ENCODE results near the gene KCNG3. TPM values are rescaled to one million over a fixed set of nuclear protein-coding genes. Genes with fewer than 3 reads are reported as not detected.

The KCNG3 gene
- total RNA-seq, 4 donors from 2014 or later, result 0.27 TPM; not detected in 3

DNA sequence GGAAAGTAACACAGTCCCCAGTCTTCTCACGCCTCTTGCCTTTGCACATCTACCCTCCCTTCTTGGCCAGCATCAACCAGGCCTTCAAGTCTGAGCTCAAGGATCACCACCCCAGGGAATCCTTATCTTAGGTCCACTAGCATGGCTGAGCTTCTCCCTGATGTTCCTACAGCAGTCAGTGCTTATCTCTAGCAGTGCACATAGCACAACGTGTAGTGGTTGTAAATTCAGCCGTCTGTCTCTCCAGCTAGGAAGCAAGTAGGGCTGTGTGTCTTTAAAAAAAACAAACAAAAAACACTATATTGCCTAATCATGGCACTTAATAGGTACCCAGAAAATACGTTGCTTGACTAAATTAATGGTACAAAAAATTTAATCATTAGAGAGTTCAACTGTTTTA, 29.2 kb downstream of the KCNG3 start:
- Histone ChIP-seq H3K27me3 (no peaks in the 10 kb centered on the region), H3K4me1 (no peaks in the 10 kb centered on the region), H3K9me3 (peaks cover 0 to 20% (median 0%) of the 10 kb centered on the region in 3 donors), H3K27ac (no peak overlapping the region), H3K36me3 (no peaks in the 10 kb centered on the region), H3K4me3 (no peak overlapping the region)
- TF ChIP-seq, protein P1, sequence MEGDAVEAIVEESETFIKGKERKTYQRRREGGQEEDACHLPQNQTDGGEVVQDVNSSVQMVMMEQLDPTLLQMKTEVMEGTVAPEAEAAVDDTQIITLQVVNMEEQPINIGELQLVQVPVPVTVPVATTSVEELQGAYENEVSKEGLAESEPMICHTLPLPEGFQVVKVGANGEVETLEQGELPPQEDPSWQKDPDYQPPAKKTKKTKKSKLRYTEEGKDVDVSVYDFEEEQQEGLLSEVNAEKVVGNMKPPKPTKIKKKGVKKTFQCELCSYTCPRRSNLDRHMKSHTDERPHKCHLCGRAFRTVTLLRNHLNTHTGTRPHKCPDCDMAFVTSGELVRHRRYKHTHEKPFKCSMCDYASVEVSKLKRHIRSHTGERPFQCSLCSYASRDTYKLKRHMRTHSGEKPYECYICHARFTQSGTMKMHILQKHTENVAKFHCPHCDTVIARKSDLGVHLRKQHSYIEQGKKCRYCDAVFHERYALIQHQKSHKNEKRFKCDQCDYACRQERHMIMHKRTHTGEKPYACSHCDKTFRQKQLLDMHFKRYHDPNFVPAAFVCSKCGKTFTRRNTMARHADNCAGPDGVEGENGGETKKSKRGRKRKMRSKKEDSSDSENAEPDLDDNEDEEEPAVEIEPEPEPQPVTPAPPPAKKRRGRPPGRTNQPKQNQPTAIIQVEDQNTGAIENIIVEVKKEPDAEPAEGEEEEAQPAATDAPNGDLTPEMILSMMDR (IDR thresholded peaks at IDR 0.05), result no peak
- 56 to 58% methylated on average over 4 of the region's 4 CpGs for WGBS, 2 donors (ENCODE audit: low coverage in 1 of 2)
- ATAC-seq, result no peak

DNA sequence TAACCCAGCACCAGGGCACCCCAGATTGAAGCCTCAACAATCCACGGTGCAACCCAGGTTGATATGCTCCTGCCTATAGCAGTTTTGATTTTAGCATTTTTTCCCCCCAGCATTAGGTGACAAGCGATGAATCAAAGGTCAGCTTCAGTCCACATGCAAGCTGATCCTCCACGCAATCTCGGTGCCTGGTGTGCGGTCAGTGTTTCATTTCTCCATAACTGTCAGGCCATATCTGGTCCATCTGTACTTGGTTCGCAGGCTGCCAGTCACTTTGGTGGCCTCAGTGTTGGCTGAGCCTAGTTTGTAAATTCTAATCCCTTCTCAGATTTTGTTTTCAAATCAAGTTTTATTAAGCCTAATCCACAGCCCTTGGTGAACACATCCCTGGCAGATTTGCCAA, 30.2 kb downstream of the KCNG3 start:
- Histone ChIP-seq H3K36me3 (no peaks in the 10 kb centered on the region), H3K27ac (no peak overlapping the region), H3K4me3 (no peak overlapping the region), H3K27me3 (no peaks in the 10 kb centered on the region), H3K4me1 (no peaks in the 10 kb centered on the region), H3K9me3 (peaks cover 0 to 12% (median 0%) of the 10 kb centered on the region in 3 donors)
- ATAC-seq, result no peak
- TF ChIP-seq EP300 (IDR thresholded peaks at IDR 0.05) (no peak), POLR2AphosphoS5 (IDR thresholded peaks at IDR 0.05) (no peak)
- TF ChIP-seq, protein P1 (IDR thresholded peaks at IDR 0.05), result no peak
- 84 to 91% methylated on average over 6 of the region's 6 CpGs for WGBS, 2 donors (ENCODE audit: low coverage in 1 of 2)

DNA sequence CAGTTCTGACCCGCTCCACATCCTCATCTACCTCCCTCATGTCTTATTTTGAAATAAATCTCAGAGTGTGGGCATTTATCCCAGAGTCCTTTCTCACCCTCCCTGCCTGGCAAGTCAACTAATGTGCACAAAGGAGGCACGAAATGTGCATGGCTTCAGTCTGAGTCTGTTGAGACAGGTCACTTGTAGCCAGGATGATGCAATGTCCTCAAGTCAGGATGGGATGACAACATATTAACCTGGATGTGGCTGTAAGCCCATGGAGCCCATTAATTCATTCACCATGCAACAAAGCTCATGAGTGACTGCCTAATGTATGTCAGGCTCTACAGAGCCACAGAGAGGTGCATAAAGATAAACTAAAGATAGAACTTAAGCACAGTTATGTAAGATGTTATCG, 34.5 kb downstream of the KCNG3 start:
- Histone ChIP-seq H3K4me1 (no peaks in the 10 kb centered on the region), H3K9me3 (no peaks in the 10 kb centered on the region), H3K36me3 (no peaks in the 10 kb centered on the region), H3K27ac (no peak overlapping the region), H3K27me3 (no peaks in the 10 kb centered on the region), H3K4me3 (no peak overlapping the region)
- WGBS, 2 donors (ENCODE audit: low coverage in 1 of 2), result 88 to 95% methylated on average over 3 of the region's 3 CpGs
- ATAC-seq, result no peak
- TF ChIP-seq POLR2AphosphoS5 (IDR thresholded peaks at IDR 0.05) (no peak), POLR2A (IDR thresholded peaks at IDR 0.05) (no peak), EP300 (IDR thresholded peaks at IDR 0.05) (no peak)
- TF ChIP-seq, protein P1 (IDR thresholded peaks at IDR 0.05), result no peak

DNA sequence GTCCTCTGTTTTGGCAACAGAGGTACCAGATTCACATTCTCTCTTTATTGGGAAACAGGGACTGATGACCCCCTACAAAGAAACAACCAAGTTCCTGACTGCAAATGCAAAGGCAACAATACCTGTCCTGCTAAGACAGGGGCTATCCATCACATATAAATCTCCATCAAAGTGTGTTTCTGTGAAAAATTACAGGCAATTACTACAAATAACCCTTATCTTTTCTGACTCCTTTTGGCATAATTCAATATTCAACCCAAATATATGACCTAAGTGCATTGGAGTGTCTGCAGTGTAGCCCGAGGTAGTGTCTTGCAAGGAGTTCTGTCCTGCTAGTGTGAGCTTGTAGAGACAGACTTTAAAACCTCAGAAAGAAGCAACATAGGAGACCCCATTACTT, 35.4 kb downstream of the KCNG3 start:
- Histone ChIP-seq H3K27me3 (no peaks in the 10 kb centered on the region), H3K4me3 (no peak overlapping the region), H3K36me3 (no peaks in the 10 kb centered on the region), H3K27ac (no peak overlapping the region), H3K9me3 (no peaks in the 10 kb centered on the region), H3K4me1 (no peaks in the 10 kb centered on the region)
- ATAC-seq, result no peak
- TF ChIP-seq, protein P1 (IDR thresholded peaks at IDR 0.05), result no peak
- TF ChIP-seq POLR2AphosphoS5 (IDR thresholded peaks at IDR 0.05) (no peak), EP300 (IDR thresholded peaks at IDR 0.05) (no peak), POLR2A (IDR thresholded peaks at IDR 0.05) (no peak)
- 45% methylated on average over 1 of the region's 1 CpG; no CpG with 5 or more reads in 1 of the 2 donors for WGBS, 2 donors (ENCODE audit: low coverage in 1 of 2)

DNA sequence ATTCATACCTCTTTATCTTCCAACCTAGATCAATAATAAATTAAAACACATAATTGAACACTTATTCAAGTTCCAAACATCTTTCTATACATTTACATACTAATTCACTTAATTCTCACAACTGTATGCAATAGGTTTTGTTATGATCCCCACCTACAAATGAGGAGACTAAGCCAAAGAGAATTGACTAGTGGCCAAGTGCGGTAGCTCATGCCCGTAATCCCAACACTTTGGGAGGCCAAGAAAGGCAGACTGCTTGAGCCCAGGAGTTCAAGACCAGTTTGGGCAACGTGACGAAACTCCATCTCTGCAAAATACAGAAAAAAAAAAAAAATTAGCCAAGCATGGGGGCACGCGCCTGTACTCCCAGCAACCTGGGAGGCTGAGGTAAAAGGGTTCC, 36.8 kb downstream of the KCNG3 start:
- no peak for ATAC-seq
- Histone ChIP-seq H3K4me3 (no peak overlapping the region), H3K4me1 (no peaks in the 10 kb centered on the region), H3K9me3 (no peaks in the 10 kb centered on the region), H3K36me3 (no peaks in the 10 kb centered on the region), H3K27ac (no peak overlapping the region), H3K27me3 (no peaks in the 10 kb centered on the region)
- TF ChIP-seq EP300 (IDR thresholded peaks at IDR 0.05), result no peak
- TF ChIP-seq POLR2AphosphoS5 (IDR thresholded peaks at IDR 0.05), result no peak
- TF ChIP-seq, protein P1 (IDR thresholded peaks at IDR 0.05), result no peak
- no peak for TF ChIP-seq POLR2A (IDR thresholded peaks at IDR 0.05)
- 70 to 80% methylated on average over 1 to 2 of the region's 6 CpGs for WGBS, 2 donors (ENCODE audit: low coverage in 1 of 2)

All from gastroesophageal sphincter (tissue), 4 donors.